ENCODE results near the gene ITPA. TPM values are rescaled to one million over a fixed set of nuclear protein-coding genes. Genes with fewer than 3 reads are reported as not detected.
A peak's percentile ranks its signal among the peaks of the same experiment; 100 is the strongest.

Gene ITPA
- total and polyA plus RNA-seq, 2 of the 13 experiments (the other 11 are each of a cell fraction or from before 2014, with no cell fraction given), result 60.1 to 103 TPM

DNA sequence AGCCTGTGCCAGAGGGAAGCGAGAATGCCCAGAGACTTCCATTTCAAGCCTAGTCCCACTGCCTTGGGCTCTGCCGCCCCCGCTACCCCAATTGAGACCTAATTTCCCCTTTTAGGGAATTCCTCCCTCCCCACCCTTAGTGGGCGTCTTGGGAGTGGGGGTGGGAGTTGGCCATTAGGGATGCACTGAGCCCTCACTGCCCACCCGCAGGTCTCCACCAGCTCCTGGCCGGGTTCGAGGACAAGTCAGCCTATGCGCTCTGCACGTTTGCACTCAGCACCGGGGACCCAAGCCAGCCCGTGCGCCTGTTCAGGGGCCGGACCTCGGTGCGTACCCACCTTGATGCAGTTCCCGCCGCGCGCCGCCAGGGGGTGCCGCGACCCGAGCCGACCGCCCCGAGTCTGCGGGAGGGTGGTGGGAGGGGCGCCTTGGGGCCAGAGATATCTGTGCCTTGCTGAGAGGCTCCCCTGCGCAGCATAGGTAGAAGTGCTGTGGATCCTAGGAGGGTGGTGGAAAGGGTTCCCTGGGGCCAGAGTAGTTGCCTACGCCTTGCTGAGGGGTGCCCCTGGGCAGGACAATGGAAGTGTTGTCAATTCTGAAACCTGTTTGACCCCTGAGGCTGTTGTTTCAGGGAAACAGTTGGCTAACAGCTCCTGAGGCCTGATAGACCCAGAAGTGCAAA, 9.2 kb downstream of the ITPA start (continued):
- TF ChIP-seq, protein P1, sequence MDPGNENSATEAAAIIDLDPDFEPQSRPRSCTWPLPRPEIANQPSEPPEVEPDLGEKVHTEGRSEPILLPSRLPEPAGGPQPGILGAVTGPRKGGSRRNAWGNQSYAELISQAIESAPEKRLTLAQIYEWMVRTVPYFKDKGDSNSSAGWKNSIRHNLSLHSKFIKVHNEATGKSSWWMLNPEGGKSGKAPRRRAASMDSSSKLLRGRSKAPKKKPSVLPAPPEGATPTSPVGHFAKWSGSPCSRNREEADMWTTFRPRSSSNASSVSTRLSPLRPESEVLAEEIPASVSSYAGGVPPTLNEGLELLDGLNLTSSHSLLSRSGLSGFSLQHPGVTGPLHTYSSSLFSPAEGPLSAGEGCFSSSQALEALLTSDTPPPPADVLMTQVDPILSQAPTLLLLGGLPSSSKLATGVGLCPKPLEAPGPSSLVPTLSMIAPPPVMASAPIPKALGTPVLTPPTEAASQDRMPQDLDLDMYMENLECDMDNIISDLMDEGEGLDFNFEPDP (CRISPR knock-in tag; conservative IDR thresholded peaks at IDR 0.05), result no peak
- TF ChIP-seq NFRKB (IDR thresholded peaks at IDR 0.05), result no peak
- TF ChIP-seq IRF2 (CRISPR knock-in tag; IDR thresholded peaks at IDR 0.05), result peak; percentile 89; the same call in 1 of the 2 replicates
- TF ChIP-seq ISX (CRISPR knock-in tag; conservative IDR thresholded peaks at IDR 0.05), result no peak
- no peak for TF ChIP-seq PHB2 (IDR thresholded peaks at IDR 0.05; ENCODE audit: partially characterized antibody)
- no peak for TF ChIP-seq SRSF4 (IDR thresholded peaks at IDR 0.05; ENCODE audit: low read depth, low read length, poor library complexity, severe bottlenecking)
- TF ChIP-seq, protein P2, sequence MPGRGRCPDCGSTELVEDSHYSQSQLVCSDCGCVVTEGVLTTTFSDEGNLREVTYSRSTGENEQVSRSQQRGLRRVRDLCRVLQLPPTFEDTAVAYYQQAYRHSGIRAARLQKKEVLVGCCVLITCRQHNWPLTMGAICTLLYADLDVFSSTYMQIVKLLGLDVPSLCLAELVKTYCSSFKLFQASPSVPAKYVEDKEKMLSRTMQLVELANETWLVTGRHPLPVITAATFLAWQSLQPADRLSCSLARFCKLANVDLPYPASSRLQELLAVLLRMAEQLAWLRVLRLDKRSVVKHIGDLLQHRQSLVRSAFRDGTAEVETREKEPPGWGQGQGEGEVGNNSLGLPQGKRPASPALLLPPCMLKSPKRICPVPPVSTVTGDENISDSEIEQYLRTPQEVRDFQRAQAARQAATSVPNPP (CRISPR knock-in tag; IDR thresholded peaks at IDR 0.05), result no peak
- TF ChIP-seq ZNF317 (CRISPR knock-in tag; IDR thresholded peaks at IDR 0.05), result peak; percentile 56; the same call in 1 of the 2 replicates
- peak; percentile 96 for TF ChIP-seq RBM39 (IDR thresholded peaks at IDR 0.05; ENCODE audit: low read depth, low read length, poor library complexity, severe bottlenecking)
- no peak for TF ChIP-seq ZNF367 (CRISPR knock-in tag; IDR thresholded peaks at IDR 0.05; ENCODE audit: borderline replicate concordance)
- TF ChIP-seq ZNF616 (CRISPR knock-in tag; IDR thresholded peaks at IDR 0.05; ENCODE audit: low read depth), result no peak
- no peak; the same call in 1 of the 2 replicates for TF ChIP-seq GFI1 (CRISPR knock-in tag; IDR thresholded peaks at IDR 0.05; ENCODE audit: borderline replicate concordance)
- TF ChIP-seq HES4 (CRISPR knock-in tag; IDR thresholded peaks at IDR 0.05; ENCODE audit: borderline replicate concordance), result no peak
- no peak for TF ChIP-seq RFX5 (IDR thresholded peaks at IDR 0.05; ENCODE audit: low read depth, low read length)
- TF ChIP-seq, protein P3, sequence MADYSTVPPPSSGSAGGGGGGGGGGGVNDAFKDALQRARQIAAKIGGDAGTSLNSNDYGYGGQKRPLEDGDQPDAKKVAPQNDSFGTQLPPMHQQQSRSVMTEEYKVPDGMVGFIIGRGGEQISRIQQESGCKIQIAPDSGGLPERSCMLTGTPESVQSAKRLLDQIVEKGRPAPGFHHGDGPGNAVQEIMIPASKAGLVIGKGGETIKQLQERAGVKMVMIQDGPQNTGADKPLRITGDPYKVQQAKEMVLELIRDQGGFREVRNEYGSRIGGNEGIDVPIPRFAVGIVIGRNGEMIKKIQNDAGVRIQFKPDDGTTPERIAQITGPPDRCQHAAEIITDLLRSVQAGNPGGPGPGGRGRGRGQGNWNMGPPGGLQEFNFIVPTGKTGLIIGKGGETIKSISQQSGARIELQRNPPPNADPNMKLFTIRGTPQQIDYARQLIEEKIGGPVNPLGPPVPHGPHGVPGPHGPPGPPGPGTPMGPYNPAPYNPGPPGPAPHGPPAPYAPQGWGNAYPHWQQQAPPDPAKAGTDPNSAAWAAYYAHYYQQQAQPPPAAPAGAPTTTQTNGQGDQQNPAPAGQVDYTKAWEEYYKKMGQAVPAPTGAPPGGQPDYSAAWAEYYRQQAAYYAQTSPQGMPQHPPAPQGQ (CRISPR knock-in tag; IDR thresholded peaks at IDR 0.05; ENCODE audit: borderline replicate concordance), result no peak
- no peak for TF ChIP-seq SNAI1 (CRISPR knock-in tag; IDR thresholded peaks at IDR 0.05; ENCODE audit: borderline replicate concordance)
- TF ChIP-seq ZNF230 (CRISPR knock-in tag; IDR thresholded peaks at IDR 0.05), result no peak
- TF ChIP-seq, protein P4, sequence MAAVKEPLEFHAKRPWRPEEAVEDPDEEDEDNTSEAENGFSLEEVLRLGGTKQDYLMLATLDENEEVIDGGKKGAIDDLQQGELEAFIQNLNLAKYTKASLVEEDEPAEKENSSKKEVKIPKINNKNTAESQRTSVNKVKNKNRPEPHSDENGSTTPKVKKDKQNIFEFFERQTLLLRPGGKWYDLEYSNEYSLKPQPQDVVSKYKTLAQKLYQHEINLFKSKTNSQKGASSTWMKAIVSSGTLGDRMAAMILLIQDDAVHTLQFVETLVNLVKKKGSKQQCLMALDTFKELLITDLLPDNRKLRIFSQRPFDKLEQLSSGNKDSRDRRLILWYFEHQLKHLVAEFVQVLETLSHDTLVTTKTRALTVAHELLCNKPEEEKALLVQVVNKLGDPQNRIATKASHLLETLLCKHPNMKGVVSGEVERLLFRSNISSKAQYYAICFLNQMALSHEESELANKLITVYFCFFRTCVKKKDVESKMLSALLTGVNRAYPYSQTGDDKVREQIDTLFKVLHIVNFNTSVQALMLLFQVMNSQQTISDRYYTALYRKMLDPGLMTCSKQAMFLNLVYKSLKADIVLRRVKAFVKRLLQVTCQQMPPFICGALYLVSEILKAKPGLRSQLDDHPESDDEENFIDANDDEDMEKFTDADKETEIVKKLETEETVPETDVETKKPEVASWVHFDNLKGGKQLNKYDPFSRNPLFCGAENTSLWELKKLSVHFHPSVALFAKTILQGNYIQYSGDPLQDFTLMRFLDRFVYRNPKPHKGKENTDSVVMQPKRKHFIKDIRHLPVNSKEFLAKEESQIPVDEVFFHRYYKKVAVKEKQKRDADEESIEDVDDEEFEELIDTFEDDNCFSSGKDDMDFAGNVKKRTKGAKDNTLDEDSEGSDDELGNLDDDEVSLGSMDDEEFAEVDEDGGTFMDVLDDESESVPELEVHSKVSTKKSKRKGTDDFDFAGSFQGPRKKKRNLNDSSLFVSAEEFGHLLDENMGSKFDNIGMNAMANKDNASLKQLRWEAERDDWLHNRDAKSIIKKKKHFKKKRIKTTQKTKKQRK (IDR thresholded peaks at IDR 0.05; ENCODE audit: low read length), result no peak
- TF ChIP-seq, protein P5, sequence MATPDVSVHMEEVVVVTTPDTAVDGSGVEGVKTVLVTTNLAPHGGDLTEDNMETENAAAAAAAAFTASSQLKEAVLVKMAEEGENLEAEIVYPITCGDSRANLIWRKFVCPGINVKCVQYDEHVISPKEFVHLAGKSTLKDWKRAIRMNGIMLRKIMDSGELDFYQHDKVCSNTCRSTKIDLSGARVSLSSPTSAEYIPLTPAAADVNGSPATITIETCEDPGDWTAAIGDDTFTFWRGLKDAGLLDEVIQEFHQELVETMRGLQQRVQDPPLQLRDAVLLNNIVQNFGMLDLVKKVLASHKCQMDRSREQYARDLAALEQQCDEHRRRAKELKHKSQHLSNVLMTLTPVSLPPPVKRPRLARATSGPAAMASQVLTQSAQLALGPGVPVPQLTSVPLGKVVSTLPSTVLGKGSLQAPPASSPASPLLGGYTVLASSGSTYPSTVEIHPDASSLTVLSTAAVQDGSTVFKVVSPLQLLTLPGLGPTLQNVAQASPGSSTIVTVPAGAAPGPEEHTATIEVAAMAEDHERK (CRISPR knock-in tag; IDR thresholded peaks at IDR 0.05; ENCODE audit: low read depth), result no peak
- peak; percentile 91; the same call in 1 of the 2 replicates for TF ChIP-seq ATAD3A (CRISPR knock-in tag; IDR thresholded peaks at IDR 0.05)

Measured in HepG2 (cell line).